ENCODE results near the gene GATAD2B.

Gene GATAD2B

GRCh38 chr1:153967107-153967999 lies 44.6 kb upstream of the GATAD2B start, which contains the start of gene CREB3L4:
Gene CREB3L4, plus strand, starts transcription at chr1:153967902. Its CDS starts 624 bp downstream, at chr1:153968526.
- peak; percentile 90 for DNase-seq (ENCODE audit: low read depth, low spot score)
- TF ChIP-seq CTCF (IDR thresholded peaks at IDR 0.05; ENCODE audit: insufficient read depth, low read length, missing control alignments), result peak; percentile 59
- POLR2A ChIA-PET, result interaction anchor here (0.9 to 3.7 kb wide), 9 partner anchors 9 to 340 kb away, joined by 3 to 44 read pairs (median 4); partner anchors contain the start of genes CRTC2, DENND4B, JTB and RAB13
- peak within 1 kb of the TSS; percentile 73 for H3K4me3 ChIP-seq (ENCODE audit: low read depth, low read length)
- CTCF ChIA-PET, result interaction anchor here (0.9 to 4.8 kb wide), 14 partner anchors 10 to 290 kb away, joined by 3 to 45 read pairs (median 6); partner anchors contain the start of genes DENND4B, JTB, NPR1 and RAB13

GRCh38 chr1:153963850-153964331 lies 41.1 kb upstream of the GATAD2B start:
- ChIA-PET CTCF (interaction anchor here (0.9 to 2.9 kb wide), 6 partner anchors 14 to 165 kb away, joined by 3 to 26 read pairs (median 5); partner anchors contain the start of genes DENND4B, JTB and RAB13), POLR2A (interaction anchor here (0.6 to 3.1 kb wide), 5 partner anchors 12 to 982 kb away, joined by 4 to 22 read pairs (median 4); partner anchors contain the start of genes DENND4B and JTB)
- no peak for DNase-seq (ENCODE audit: low read depth, low spot score)
- peak overlapping the region; percentile 85 for H3K4me3 ChIP-seq (ENCODE audit: low read depth, low read length)
- no peak for TF ChIP-seq CTCF (IDR thresholded peaks at IDR 0.05; ENCODE audit: insufficient read depth, low read length, missing control alignments)

- CTCF ChIA-PET, result interaction anchor here (0.9 to 2.9 kb wide), 7 partner anchors 14 to 183 kb away, joined by 3 to 26 read pairs (median 4); partner anchors contain the start of genes DENND4B, JTB and RAB13
- no peak for TF ChIP-seq CTCF (IDR thresholded peaks at IDR 0.05; ENCODE audit: insufficient read depth, low read length, missing control alignments)
- DNase-seq (ENCODE audit: low read depth, low spot score), result no peak
- POLR2A ChIA-PET, result interaction anchor here (0.6 to 3.1 kb wide), 10 partner anchors 9 to 983 kb away, joined by 3 to 22 read pairs (median 4); partner anchors contain the start of genes DENND4B, JTB and RPS27
- H3K4me3 ChIP-seq (ENCODE audit: low read depth, low read length), result peak within 1 kb of the TSS; percentile 85
Measured at GRCh38 chr1:153963030-153963849, 40.5 kb upstream of the GATAD2B start, which contains the start of gene SLC39A1. Gene SLC39A1, minus strand, starts transcription at chr1:153963537. Its CDS starts 822 bp downstream, at chr1:153962715.

GRCh38 chr1:153962088-153963029 lies 39.6 kb upstream of the GATAD2B start:
- ChIA-PET CTCF (interaction anchor here (0.9 to 2.9 kb wide), 7 partner anchors 12 to 182 kb away, joined by 3 to 26 read pairs (median 4); partner anchors contain the start of genes DENND4B, JTB and RAB13), POLR2A (interaction anchor here (0.7 to 3.1 kb wide), 8 partner anchors 10 to 28 kb away, joined by 3 to 22 read pairs (median 4); partner anchors contain the start of genes DENND4B, JTB and RPS27)
- no peak for DNase-seq (ENCODE audit: low read depth, low spot score)
- TF ChIP-seq CTCF (IDR thresholded peaks at IDR 0.05; ENCODE audit: insufficient read depth, low read length, missing control alignments), result no peak
- H3K4me3 ChIP-seq (ENCODE audit: low read depth, low read length), result peak overlapping the region; percentile 85

GRCh38 chr1:153961421-153961820 lies 38.6 kb upstream of the GATAD2B start:
- CTCF ChIA-PET, result interaction anchor here (1.6 kb wide), 1 partner anchor 13 kb away, joined by 4 read pairs; no protein-coding TSS in a partner anchor
- H3K4me3 ChIP-seq (ENCODE audit: low read depth, low read length), result peak overlapping the region; percentile 85
- no peak for DNase-seq (ENCODE audit: low read depth, low spot score)
- POLR2A ChIA-PET, result no interaction called here
- no peak for TF ChIP-seq CTCF (IDR thresholded peaks at IDR 0.05; ENCODE audit: insufficient read depth, low read length, missing control alignments)

Data from AG04449 (cell line).